ENCODE measurements around the gene UNC119B. TPM values are rescaled to one million over a fixed set of nuclear protein-coding genes. Genes with fewer than 3 reads are reported as not detected.

Gene UNC119B
- total RNA-seq, 2 experiments from 2014 or later: 17.2 to 27.4 TPM

- intact Hi-C loops (cut with micrococcal nuclease; ENCODE audit: unreplicated experiment): no loop called here
- DNase-seq (ENCODE audit: low spot score): no peak
- Histone ChIP-seq H3K36me3 (ENCODE audit: insufficient read depth, low read length) (peaks cover 9% of the 10 kb centered on the region; the same call in 1 of the 2 replicates), H2AFZ (ENCODE audit: low read length) (no peak overlapping the region), H3K27ac (ENCODE audit: low read depth, low read length, poor library complexity, severe bottlenecking) (no peak overlapping the region), H3K4me3 (ENCODE audit: low read depth, low read length, poor library complexity, severe bottlenecking) (no peak overlapping the region), H3K79me2 (ENCODE audit: insufficient read depth, low read depth, low read length) (no peaks in the 10 kb centered on the region), H4K20me1 (ENCODE audit: insufficient read depth, low read length) (no peaks in the 10 kb centered on the region), H3K4me2 (ENCODE audit: low read length) (no peak overlapping the region), H3K4me1 (ENCODE audit: insufficient read depth, low read length, poor library complexity, severe bottlenecking) (peaks cover 27% of the 10 kb centered on the region), H3K9me2 (ENCODE audit: insufficient read depth, low read length) (no peaks in the 10 kb centered on the region), H3K9me3 (ENCODE audit: low read length) (no peaks in the 10 kb centered on the region; the same call in 1 of the 2 replicates)
- TSS peak; percentile 33 for BruUV-seq (replicated peaks)
- POLR2A ChIA-PET: no interaction called here
- CTCF ChIA-PET (ENCODE audit: unreplicated experiment): interaction anchor here (0.6 kb wide), 1 partner anchor 27 kb away, joined by 3 read pairs; no protein-coding TSS in a partner anchor
- TF ChIP-seq EZH2phosphoT487 (IDR thresholded peaks at IDR 0.05; ENCODE audit: borderline replicate concordance, low read depth, low read length): no peak
- TF ChIP-seq, protein P1, sequence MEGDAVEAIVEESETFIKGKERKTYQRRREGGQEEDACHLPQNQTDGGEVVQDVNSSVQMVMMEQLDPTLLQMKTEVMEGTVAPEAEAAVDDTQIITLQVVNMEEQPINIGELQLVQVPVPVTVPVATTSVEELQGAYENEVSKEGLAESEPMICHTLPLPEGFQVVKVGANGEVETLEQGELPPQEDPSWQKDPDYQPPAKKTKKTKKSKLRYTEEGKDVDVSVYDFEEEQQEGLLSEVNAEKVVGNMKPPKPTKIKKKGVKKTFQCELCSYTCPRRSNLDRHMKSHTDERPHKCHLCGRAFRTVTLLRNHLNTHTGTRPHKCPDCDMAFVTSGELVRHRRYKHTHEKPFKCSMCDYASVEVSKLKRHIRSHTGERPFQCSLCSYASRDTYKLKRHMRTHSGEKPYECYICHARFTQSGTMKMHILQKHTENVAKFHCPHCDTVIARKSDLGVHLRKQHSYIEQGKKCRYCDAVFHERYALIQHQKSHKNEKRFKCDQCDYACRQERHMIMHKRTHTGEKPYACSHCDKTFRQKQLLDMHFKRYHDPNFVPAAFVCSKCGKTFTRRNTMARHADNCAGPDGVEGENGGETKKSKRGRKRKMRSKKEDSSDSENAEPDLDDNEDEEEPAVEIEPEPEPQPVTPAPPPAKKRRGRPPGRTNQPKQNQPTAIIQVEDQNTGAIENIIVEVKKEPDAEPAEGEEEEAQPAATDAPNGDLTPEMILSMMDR (conservative IDR thresholded peaks at IDR 0.05; ENCODE audit: low read length): no peak
These were observed 47.0 kb downstream of the UNC119B start for GRCh38 chr12:120757226-120757742.

DNA sequence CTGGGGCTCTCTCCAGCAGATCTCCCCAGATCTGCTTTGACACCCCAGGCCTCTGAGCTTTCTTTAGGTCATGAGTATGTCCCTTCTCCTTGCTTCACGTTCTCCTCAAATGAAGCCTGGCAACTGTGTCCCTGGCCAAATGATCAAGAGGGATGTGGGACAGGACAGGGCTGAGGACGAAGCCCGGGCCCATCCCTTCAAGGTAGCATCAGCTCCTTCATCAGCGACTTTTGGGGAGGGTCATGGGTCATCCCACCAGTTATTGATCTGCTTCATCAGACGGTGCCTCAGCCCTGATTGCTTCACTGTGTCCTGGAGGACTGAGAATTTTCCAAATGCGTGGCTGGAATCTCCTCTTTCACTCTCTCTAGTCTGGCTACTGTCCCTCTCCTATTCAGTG lies 47.7 kb downstream of the UNC119B start:
- BruUV-seq (replicated peaks): no TSS peak
- Histone ChIP-seq H3K79me2 (ENCODE audit: insufficient read depth, low read depth, low read length) (no peaks in the 10 kb centered on the region), H2AFZ (ENCODE audit: low read length) (no peak overlapping the region), H3K4me2 (ENCODE audit: low read length) (no peak overlapping the region), H3K4me3 (ENCODE audit: low read depth, low read length, poor library complexity, severe bottlenecking) (no peak overlapping the region), H3K27ac (ENCODE audit: low read depth, low read length, poor library complexity, severe bottlenecking) (no peak overlapping the region), H3K9me2 (ENCODE audit: insufficient read depth, low read length) (no peaks in the 10 kb centered on the region), H3K9me3 (ENCODE audit: low read length) (no peaks in the 10 kb centered on the region; the same call in 1 of the 2 replicates), H4K20me1 (ENCODE audit: insufficient read depth, low read length) (no peaks in the 10 kb centered on the region), H3K36me3 (ENCODE audit: insufficient read depth, low read length) (peaks cover 9% of the 10 kb centered on the region; the same call in 1 of the 2 replicates), H3K4me1 (ENCODE audit: insufficient read depth, low read length, poor library complexity, severe bottlenecking) (peaks cover 27% of the 10 kb centered on the region)
- CTCF ChIA-PET (ENCODE audit: unreplicated experiment): interaction anchor here (0.6 kb wide), 1 partner anchor 26 kb away, joined by 3 read pairs; no protein-coding TSS in a partner anchor
- DNase-seq (ENCODE audit: low spot score): no peak
- POLR2A ChIA-PET: interaction anchor here (0.6 kb wide), 1 partner anchor 186 kb away, joined by 7 read pairs; no protein-coding TSS in a partner anchor
- no peak for TF ChIP-seq EZH2phosphoT487 (IDR thresholded peaks at IDR 0.05; ENCODE audit: borderline replicate concordance, low read depth, low read length)
- TF ChIP-seq, protein P1 (conservative IDR thresholded peaks at IDR 0.05; ENCODE audit: low read length): no peak
- intact Hi-C loops (cut with micrococcal nuclease; ENCODE audit: unreplicated experiment): no loop called here

Measured in OCI-LY7 (cell line).